OCI-LY3 (cell line): ENCODE data around the gene TUBE1.

Experiments
- CTCF ChIP-seq: fragments of 200-600, 300-600 bp; sonication (generic); IDR thresholded peaks from 2 replicates; pipeline ENCODE4 v1.5.1; 2014; ENCODE audit warnings: antibody characterized with exemption, low read length, low read depth
- EZH2phosphoT487 ChIP-seq: fragments of 200-600 bp; shearing (Covaris generic); IDR thresholded peaks from 2 replicates; pipeline ENCODE4 v1.6.1; 2018; ENCODE audit warnings: antibody characterized with exemption, mixed run types, low read depth

- TF ChIP-seq CTCF (no peak), EZH2phosphoT487 (no peak)
These were observed 30.3 kb upstream of the TUBE1 start for GRCh38 chr6:112117554-112117953.
